GM13976 (cell line): Measurements from ENCODE around the gene RNASE7.

Source experiments
- DNase-seq: peaks from one replicate; pipeline ENCODE4 v3.0.0; 2012; ENCODE audit warnings: low spot score
- CTCF ChIP-seq: IDR thresholded peaks from 2 replicates; pipeline ENCODE4 v1.5.1; 2012; ENCODE audit warnings: borderline replicate concordance, mild to moderate bottlenecking; ENCODE audit not compliant: insufficient read depth; ENCODE audit errors: extremely low read depth, missing control alignments, control extremely low read depth
- in situ Hi-C: fragments of 300-500 bp; cut with MboI; formaldehyde crosslinking; loops from one replicate; pipeline ENCODE4 v1.12.0; 2022; ENCODE audit warnings: low sequenced_read_pairs, mixed read lengths, inconsistent platforms; ENCODE audit not compliant: unreplicated experiment

RNASE7 gene

GRCh38 chr14:21026274-21026987, 15.7 kb upstream of the RNASE7 start:
- DNase-seq, result no peak
- in situ Hi-C loops, result no loop called here
- no peak for TF ChIP-seq CTCF

- no peak for TF ChIP-seq CTCF
- in situ Hi-C loops, result no loop called here
- no peak for DNase-seq
These were observed 15.2 kb upstream of the RNASE7 start for GRCh38 chr14:21026988-21027315.

- no peak for DNase-seq
- TF ChIP-seq CTCF, result no peak
- in situ Hi-C loops, result no loop called here
These were observed 12.2 kb upstream of the RNASE7 start, which contains the start of gene TPPP2 for GRCh38 chr14:21029917-21030316. Gene TPPP2 (plus strand): TSS chr14:21030217. CDS start chr14:21030582, 365 bp downstream.

- no peak for DNase-seq
- in situ Hi-C loops, result no loop called here
- TF ChIP-seq CTCF, result no peak
These were observed 11.6 kb upstream of the RNASE7 start for GRCh38 chr14:21030531-21030930.

- TF ChIP-seq CTCF, result no peak
- DNase-seq, result no peak
- in situ Hi-C loops, result no loop called here
These were observed 9.6 kb upstream of the RNASE7 start for GRCh38 chr14:21032326-21033132.

- TF ChIP-seq CTCF, result no peak
- in situ Hi-C loops, result no loop called here
- no peak for DNase-seq
These were observed 8.9 kb upstream of the RNASE7 start for GRCh38 chr14:21033133-21033698.
